Natural killer cell (primary cell): ENCODE data around the gene RNF4. TPM values are rescaled to one million over a fixed set of nuclear protein-coding genes. Genes with fewer than 3 reads are reported as not detected.
A peak's percentile ranks its signal among the peaks of the same experiment; 100 is the strongest.

ENCODE experiments used
- ATAC-seq, 3 donors: fragments of 150-1000 bp in 2 of 3; fragments of 200-7000 bp in 1 of 3; cut with Tn5 transposase; 1 replicate in 1 of 3; 2 replicates in 2 of 3; pipeline ENCODE4 v1.10.0; 2021; ENCODE audit warnings: mild to moderate bottlenecking in 2 of 3, moderate library complexity in 2 of 3
- DNase-seq, 2 donors: peaks; one replicate each; pipeline versions ENCODE4 v3.0.0 to v3.0.0-alpha.2; 2013 to 2021; ENCODE audit warnings: mixed read lengths in 1 of 2
- H3K27ac ChIP-seq: one replicate; pipeline ENCODE4 v1.5.1; 2013; ENCODE audit warnings: mild to moderate bottlenecking, low read length
- H3K27me3 ChIP-seq: one replicate; pipeline ENCODE4 v1.6.1; 2013; ENCODE audit warnings: low read length; ENCODE audit not compliant: control insufficient read depth, insufficient read depth
- H3K36me3 ChIP-seq: one replicate; pipeline ENCODE4 v1.6.1; 2013; ENCODE audit warnings: low read length; ENCODE audit not compliant: control insufficient read depth, insufficient read depth
- H3K4me1 ChIP-seq: one replicate; pipeline ENCODE4 v1.6.1; 2013; ENCODE audit warnings: low read length; ENCODE audit not compliant: control insufficient read depth, insufficient read depth
- H3K4me3 ChIP-seq: one replicate; pipeline ENCODE4 v1.5.1; 2013; ENCODE audit warnings: low read length
- H3K9me3 ChIP-seq: one replicate; pipeline ENCODE4 v1.6.1; 2013; ENCODE audit warnings: low read length; ENCODE audit not compliant: control insufficient read depth, insufficient read depth
- H3K27ac Mint-ChIP-seq, 2 donors: one replicate each; pipeline ENCODE4 v1.8.0; 2022; ENCODE audit warnings: mild to moderate bottlenecking in 2 of 2, mixed read lengths in 2 of 2, moderate library complexity in 1 of 2
- H3K27me3 Mint-ChIP-seq, 2 donors: one replicate each; pipeline ENCODE4 v1.8.0; 2022; ENCODE audit warnings: low read depth in 2 of 2, mixed read lengths in 2 of 2
- H3K36me3 Mint-ChIP-seq: one replicate; pipeline ENCODE4 v1.8.0; 2022; ENCODE audit warnings: mixed read lengths
- H3K4me1 Mint-ChIP-seq, 2 donors: one replicate each; pipeline ENCODE4 v1.8.0; 2022; ENCODE audit warnings: mixed read lengths in 2 of 2
- H3K4me3 Mint-ChIP-seq: one replicate; pipeline ENCODE4 v1.8.0; 2022; ENCODE audit warnings: mild to moderate bottlenecking, moderate library complexity, mixed read lengths
- H3K9me3 Mint-ChIP-seq, 2 donors: one replicate each; pipeline ENCODE4 v1.8.0; 2022; ENCODE audit warnings: mixed read lengths in 2 of 2
- WGBS: methylation state at CpG from one replicate; pipeline ENCODE4 v1.1.7; 2013; ENCODE audit warnings: missing lambda C conversion rate; ENCODE audit not compliant: insufficient coverage; 5-methylcytosine and 5-hydroxymethylcytosine counted together
- intact Hi-C: fragments of 100-400 bp; cut with micrococcal nuclease; formaldehyde crosslinking; loops from one replicate; pipeline ENCODE4 v1.14.2; 2022
- total RNA-seq, 4 donors: library from RNA; stranded (reverse); fragments of 120-200 nt in 1 of 4; gene quantifications; one replicate each; pipeline versions ENCODE4 v1.2.3 to v1.2.4, GENCODE V29; 2013 to 2022
- TF ChIP-seq, protein P1 (sequence below): fragments of 200-600 bp; IDR thresholded peaks from one replicate; pipeline ENCODE4 v1.8.0; 2022; ENCODE audit warnings: antibody characterized with exemption

RNF4 gene
- total RNA-seq, 3 donors from 2014 or later (not counting 1 experiment from before 2014, with no cell fraction given): 103 to 130 (median 123) TPM

DNA sequence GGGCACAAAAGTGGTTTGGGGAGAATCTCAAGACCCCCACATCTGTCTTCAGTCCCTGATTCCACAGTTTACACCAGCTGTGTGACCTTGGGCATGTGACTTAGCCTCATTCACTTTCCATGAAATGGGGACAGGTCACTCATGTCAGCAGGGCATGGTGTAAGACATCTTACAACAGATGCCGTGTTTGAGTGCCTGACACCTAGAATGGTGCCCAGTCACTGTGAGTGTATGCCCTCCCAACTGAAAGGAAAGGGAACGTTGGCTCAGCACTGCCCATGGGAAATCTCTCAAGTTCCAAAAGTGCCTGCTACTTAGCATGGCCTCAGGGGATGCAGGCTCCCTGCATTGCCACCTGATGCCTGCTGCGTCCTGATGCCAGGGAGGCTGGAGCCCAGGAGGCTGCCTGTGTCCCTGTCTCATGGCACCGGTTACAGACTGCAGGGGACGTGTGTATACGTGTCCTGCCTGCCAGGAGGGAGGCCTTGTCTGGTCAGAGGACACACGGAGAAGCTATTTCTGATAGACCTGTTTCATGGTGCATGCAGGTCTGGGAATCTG is 32.2 kb downstream of the RNF4 start:
- Histone ChIP-seq H3K27ac (no peak overlapping the region), H3K27me3 (no peaks in the 10 kb centered on the region), H3K4me1 (no peaks in the 10 kb centered on the region), H3K4me3 (no peak overlapping the region), H3K36me3 (peaks cover 60% of the 10 kb centered on the region), H3K9me3 (no peaks in the 10 kb centered on the region)
- H3K36me3 Mint-ChIP-seq: no peaks in the 10 kb centered on the region
- TF ChIP-seq, protein P1, sequence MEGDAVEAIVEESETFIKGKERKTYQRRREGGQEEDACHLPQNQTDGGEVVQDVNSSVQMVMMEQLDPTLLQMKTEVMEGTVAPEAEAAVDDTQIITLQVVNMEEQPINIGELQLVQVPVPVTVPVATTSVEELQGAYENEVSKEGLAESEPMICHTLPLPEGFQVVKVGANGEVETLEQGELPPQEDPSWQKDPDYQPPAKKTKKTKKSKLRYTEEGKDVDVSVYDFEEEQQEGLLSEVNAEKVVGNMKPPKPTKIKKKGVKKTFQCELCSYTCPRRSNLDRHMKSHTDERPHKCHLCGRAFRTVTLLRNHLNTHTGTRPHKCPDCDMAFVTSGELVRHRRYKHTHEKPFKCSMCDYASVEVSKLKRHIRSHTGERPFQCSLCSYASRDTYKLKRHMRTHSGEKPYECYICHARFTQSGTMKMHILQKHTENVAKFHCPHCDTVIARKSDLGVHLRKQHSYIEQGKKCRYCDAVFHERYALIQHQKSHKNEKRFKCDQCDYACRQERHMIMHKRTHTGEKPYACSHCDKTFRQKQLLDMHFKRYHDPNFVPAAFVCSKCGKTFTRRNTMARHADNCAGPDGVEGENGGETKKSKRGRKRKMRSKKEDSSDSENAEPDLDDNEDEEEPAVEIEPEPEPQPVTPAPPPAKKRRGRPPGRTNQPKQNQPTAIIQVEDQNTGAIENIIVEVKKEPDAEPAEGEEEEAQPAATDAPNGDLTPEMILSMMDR: no peak
- peak overlapping the region; percentile 45 to 77 for H3K27ac Mint-ChIP-seq
- no peaks in the 10 kb centered on the region for H3K27me3 Mint-ChIP-seq
- H3K4me3 Mint-ChIP-seq: no peak overlapping the region
- DNase-seq: no peak
- WGBS: 96% methylated on average over 7 of the region's 7 CpGs
- no peaks in the 10 kb centered on the region for H3K9me3 Mint-ChIP-seq
- intact Hi-C loops: no loop called here
- no peak for ATAC-seq
- H3K4me1 Mint-ChIP-seq: peaks cover 16 to 18% of the 10 kb centered on the region in 2 donors

DNA sequence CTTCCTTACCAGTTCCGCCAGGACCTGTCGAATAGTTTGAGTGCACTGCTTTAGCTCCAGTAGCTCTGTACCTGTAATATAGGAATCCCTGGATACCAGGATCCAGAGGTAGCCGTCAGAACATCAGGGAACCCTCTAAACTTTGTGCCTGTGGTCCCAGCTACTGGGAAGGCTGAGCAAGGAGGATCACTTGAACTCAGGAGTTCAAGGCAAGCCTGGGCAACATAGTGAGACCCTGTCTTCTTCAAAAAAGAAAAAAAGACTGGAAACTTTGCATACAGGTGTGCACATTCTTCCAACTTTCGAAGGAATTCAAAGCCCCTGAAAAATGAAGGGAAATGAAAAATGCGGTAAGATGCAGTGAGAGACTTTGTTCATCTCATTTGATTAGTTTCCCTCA is 34.9 kb downstream of the RNF4 start:
- Mint-ChIP-seq H3K36me3 (no peaks in the 10 kb centered on the region), H3K9me3 (no peaks in the 10 kb centered on the region), H3K4me3 (no peak overlapping the region), H3K27me3 (no peaks in the 10 kb centered on the region), H3K4me1 (peaks cover 21 to 26% of the 10 kb centered on the region in 2 donors), H3K27ac (peak overlapping the region; percentile 66)
- 98% methylated on average over 5 of the region's 5 CpGs for WGBS
- Histone ChIP-seq H3K27me3 (no peaks in the 10 kb centered on the region), H3K4me1 (no peaks in the 10 kb centered on the region), H3K27ac (no peak overlapping the region), H3K9me3 (no peaks in the 10 kb centered on the region), H3K4me3 (no peak overlapping the region), H3K36me3 (peaks cover 53% of the 10 kb centered on the region)
- intact Hi-C loops: no loop called here
- DNase-seq (no peak), ATAC-seq (no peak)
- TF ChIP-seq, protein P1: no peak

DNA sequence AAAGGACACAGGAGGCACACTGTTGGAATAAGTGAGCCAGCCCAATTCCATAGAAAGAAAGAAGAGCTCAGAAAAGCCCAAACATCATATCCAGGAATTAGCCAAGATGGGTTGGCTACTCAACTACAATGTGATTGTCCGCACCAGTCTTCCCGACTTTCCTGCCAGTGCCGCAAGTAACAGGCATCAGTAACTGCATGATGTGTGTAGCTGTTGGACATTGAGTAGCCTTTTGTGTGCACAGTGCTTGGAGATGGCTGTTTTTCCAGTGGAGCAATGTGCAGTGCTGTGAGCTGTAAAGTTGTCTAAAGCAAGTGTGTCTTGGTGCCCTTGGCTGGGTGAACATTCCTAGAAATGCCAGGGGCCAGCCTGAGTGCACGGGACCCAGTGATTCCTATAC is 38.4 kb downstream of the RNF4 start:
- WGBS: 98% methylated on average over 4 of the region's 4 CpGs
- no peak for ATAC-seq

More for the DNA sequence above, 38.4 kb downstream of the RNF4 start:
- TF ChIP-seq, protein P1: no peak
- Mint-ChIP-seq H3K9me3 (no peaks in the 10 kb centered on the region), H3K4me3 (no peak overlapping the region), H3K36me3 (no peaks in the 10 kb centered on the region), H3K4me1 (peaks cover 20 to 28% of the 10 kb centered on the region in 2 donors), H3K27me3 (no peaks in the 10 kb centered on the region), H3K27ac (peak overlapping the region; percentile 36 to 56)
- no peak overlapping the region for H3K27ac ChIP-seq
- peaks cover 21% of the 10 kb centered on the region for H3K4me1 ChIP-seq
- DNase-seq: no peak
- H3K4me3 ChIP-seq: no peak overlapping the region
- H3K9me3 ChIP-seq: no peaks in the 10 kb centered on the region
- H3K27me3 ChIP-seq: no peaks in the 10 kb centered on the region
- intact Hi-C loops: no loop called here
- H3K36me3 ChIP-seq: peaks cover 50% of the 10 kb centered on the region
